ENCODE data around the gene TMEM270. TPM values are rescaled to one million over a fixed set of nuclear protein-coding genes. Genes with fewer than 3 reads are reported as not detected.

The TMEM270 gene
- total RNA-seq, 4 donors from 2014 or later: not detected

DNA sequence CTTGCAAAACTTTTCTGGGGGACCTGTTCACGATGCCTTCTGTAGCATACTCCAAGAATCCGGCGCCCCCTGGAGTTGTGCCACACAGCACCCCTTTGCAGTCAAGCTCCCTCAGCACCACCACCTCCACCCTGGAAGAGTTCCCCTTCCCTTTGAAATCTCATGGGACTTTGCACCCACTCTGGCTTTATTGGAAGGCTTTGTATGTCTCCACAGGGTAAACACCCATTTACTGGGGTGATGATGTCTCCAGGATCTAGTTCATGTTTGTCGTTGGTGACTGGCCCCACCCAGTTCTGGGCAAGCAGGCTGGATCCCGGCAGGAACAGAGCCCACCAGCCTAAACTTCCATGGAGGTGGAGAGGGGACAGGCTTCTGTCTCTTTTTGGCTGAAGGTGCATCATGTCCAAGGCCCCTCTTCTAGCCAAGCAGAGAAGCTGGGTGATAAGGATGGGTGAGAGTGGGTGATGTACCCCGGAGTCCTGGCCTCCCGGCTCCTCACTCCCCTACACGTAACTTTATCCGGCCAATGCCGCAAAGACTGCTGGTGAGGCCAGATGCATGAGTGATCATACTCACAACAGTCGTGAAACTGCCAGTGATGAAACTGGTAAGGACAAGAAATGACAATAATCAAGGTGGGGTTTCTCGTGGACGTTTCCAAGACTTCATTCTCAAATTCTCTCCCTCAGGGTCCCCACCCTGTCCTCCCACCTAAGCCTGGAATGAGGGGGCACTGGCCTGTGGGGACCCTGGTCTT lies 30.9 kb upstream of the TMEM270 start:
- DNase-seq (ENCODE audit: low spot score in 2 of 2): no peak
- TF ChIP-seq, protein P1, sequence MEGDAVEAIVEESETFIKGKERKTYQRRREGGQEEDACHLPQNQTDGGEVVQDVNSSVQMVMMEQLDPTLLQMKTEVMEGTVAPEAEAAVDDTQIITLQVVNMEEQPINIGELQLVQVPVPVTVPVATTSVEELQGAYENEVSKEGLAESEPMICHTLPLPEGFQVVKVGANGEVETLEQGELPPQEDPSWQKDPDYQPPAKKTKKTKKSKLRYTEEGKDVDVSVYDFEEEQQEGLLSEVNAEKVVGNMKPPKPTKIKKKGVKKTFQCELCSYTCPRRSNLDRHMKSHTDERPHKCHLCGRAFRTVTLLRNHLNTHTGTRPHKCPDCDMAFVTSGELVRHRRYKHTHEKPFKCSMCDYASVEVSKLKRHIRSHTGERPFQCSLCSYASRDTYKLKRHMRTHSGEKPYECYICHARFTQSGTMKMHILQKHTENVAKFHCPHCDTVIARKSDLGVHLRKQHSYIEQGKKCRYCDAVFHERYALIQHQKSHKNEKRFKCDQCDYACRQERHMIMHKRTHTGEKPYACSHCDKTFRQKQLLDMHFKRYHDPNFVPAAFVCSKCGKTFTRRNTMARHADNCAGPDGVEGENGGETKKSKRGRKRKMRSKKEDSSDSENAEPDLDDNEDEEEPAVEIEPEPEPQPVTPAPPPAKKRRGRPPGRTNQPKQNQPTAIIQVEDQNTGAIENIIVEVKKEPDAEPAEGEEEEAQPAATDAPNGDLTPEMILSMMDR (IDR thresholded peaks at IDR 0.05): no peak
- TF ChIP-seq EP300 (IDR thresholded peaks at IDR 0.05): no peak
- no peak for TF ChIP-seq POLR2A (IDR thresholded peaks at IDR 0.05)
- Histone ChIP-seq H3K27ac (peak overlapping the region in 1 of 4 donors; percentile 76), H3K36me3 (no peaks in the 10 kb centered on the region), H3K4me1 (peaks cover 0 to 26% (median 4%) of the 10 kb centered on the region in 4 donors), H3K4me3 (no peak overlapping the region), H3K27me3 (peaks cover 0 to 27% of the 10 kb centered on the region in 2 donors), H3K9me3 (no peaks in the 10 kb centered on the region)
- whole genome bisulfite sequencing, 2 donors: 69 to 76% methylated on average over 13 of the region's 13 CpGs

DNA sequence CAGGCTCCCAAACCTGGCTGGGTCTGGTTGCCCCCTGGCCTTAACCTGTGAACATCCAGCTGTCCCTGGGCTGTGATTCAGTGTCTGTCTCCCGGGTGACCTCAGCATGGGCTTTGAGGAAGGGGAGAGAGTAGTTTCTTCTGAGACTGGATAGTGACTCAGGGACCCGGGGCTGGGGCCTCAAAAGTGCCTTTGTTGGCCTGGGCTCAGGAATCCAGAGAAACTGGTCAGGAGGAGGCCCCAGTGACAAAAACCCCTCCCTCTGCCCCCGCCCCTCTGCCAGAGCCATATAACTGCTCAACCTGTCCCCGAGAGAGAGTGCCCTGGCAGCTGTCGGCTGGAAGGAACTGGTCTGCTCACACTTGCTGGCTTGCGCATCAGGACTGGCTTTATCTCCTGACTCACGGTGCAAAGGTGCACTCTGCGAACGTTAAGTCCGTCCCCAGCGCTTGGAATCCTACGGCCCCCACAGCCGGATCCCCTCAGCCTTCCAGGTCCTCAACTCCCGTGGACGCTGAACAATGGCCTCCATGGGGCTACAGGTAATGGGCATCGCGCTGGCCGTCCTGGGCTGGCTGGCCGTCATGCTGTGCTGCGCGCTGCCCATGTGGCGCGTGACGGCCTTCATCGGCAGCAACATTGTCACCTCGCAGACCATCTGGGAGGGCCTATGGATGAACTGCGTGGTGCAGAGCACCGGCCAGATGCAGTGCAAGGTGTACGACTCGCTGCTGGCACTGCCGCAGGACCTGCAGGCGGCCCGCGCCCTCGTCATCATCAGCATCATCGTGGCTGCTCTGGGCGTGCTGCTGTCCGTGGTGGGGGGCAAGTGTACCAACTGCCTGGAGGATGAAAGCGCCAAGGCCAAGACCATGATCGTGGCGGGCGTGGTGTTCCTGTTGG lies 30.0 kb upstream of the TMEM270 start, which contains the start of gene CLDN4:
Gene CLDN4 (plus strand): TSS at position 316 of the 903 bp plus-strand sequence. CDS start 206 bp downstream, at position 522.
- peak within 1 kb of the TSS in 2 of 4 donors; percentile 7 to 32 for H3K4me3 ChIP-seq
- peaks cover 0 to 27% of the 10 kb centered on the region in 2 donors for H3K27me3 ChIP-seq
- TF ChIP-seq EP300 (IDR thresholded peaks at IDR 0.05): no peak
- TF ChIP-seq POLR2A (IDR thresholded peaks at IDR 0.05): no peak
- TF ChIP-seq, protein P1 (IDR thresholded peaks at IDR 0.05): no peak
- H3K27ac ChIP-seq: peak within 1 kb of the TSS in 1 of 4 donors; percentile 76
- no peaks in the 10 kb centered on the region for H3K36me3 ChIP-seq
- H3K9me3 ChIP-seq: no peaks in the 10 kb centered on the region
- no peak for DNase-seq (ENCODE audit: low spot score in 2 of 2)
- 61 to 67% methylated on average over 36 to 37 of the region's 42 CpGs for WGBS, 2 donors
- H3K4me1 ChIP-seq: peaks cover 0 to 26% (median 4%) of the 10 kb centered on the region in 4 donors

DNA sequence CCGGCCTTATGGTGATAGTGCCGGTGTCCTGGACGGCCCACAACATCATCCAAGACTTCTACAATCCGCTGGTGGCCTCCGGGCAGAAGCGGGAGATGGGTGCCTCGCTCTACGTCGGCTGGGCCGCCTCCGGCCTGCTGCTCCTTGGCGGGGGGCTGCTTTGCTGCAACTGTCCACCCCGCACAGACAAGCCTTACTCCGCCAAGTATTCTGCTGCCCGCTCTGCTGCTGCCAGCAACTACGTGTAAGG lies 29.4 kb upstream of the TMEM270 start:
- 77 to 78% methylated on average over 6 to 16 of the region's 16 CpGs for WGBS, 2 donors
- Histone ChIP-seq H3K27me3 (peaks cover 0 to 27% of the 10 kb centered on the region in 2 donors), H3K27ac (peak overlapping the region in 1 of 4 donors; percentile 75), H3K4me3 (peak overlapping the region in 2 of 4 donors; percentile 7 to 32), H3K4me1 (peaks cover 0 to 26% (median 4%) of the 10 kb centered on the region in 4 donors), H3K36me3 (no peaks in the 10 kb centered on the region), H3K9me3 (no peaks in the 10 kb centered on the region)
- DNase-seq (ENCODE audit: low spot score in 2 of 2): no peak
- no peak for TF ChIP-seq POLR2A (IDR thresholded peaks at IDR 0.05)
- TF ChIP-seq, protein P1 (IDR thresholded peaks at IDR 0.05): no peak
- no peak for TF ChIP-seq EP300 (IDR thresholded peaks at IDR 0.05)

DNA sequence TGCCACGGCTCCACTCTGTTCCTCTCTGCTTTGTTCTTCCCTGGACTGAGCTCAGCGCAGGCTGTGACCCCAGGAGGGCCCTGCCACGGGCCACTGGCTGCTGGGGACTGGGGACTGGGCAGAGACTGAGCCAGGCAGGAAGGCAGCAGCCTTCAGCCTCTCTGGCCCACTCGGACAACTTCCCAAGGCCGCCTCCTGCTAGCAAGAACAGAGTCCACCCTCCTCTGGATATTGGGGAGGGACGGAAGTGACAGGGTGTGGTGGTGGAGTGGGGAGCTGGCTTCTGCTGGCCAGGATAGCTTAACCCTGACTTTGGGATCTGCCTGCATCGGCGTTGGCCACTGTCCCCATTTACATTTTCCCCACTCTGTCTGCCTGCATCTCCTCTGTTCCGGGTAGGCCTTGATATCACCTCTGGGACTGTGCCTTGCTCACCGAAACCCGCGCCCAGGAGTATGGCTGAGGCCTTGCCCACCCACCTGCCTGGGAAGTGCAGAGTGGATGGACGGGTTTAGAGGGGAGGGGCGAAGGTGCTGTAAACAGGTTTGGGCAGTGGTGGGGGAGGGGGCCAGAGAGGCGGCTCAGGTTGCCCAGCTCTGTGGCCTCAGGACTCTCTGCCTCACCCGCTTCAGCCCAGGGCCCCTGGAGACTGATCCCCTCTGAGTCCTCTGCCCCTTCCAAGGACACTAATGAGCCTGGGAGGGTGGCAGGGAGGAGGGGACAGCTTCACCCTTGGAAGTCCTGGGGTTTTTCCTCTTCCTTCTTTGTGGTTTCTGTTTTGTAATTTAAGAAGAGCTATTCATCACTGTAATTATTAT lies 28.9 kb upstream of the TMEM270 start:
- Histone ChIP-seq H3K27ac (peak overlapping the region in 1 of 4 donors; percentile 75), H3K27me3 (peaks cover 0 to 27% of the 10 kb centered on the region in 2 donors), H3K4me3 (peak overlapping the region in 2 of 4 donors; percentile 7 to 32), H3K36me3 (no peaks in the 10 kb centered on the region), H3K4me1 (peaks cover 0 to 26% (median 3%) of the 10 kb centered on the region in 4 donors), H3K9me3 (no peaks in the 10 kb centered on the region)
- DNase-seq (ENCODE audit: low spot score in 2 of 2): no peak
- TF ChIP-seq, protein P1 (IDR thresholded peaks at IDR 0.05): no peak
- TF ChIP-seq POLR2A (IDR thresholded peaks at IDR 0.05) (no peak), EP300 (IDR thresholded peaks at IDR 0.05) (no peak)
- WGBS, 2 donors: 49 to 53% methylated on average over 16 of the region's 16 CpGs
